Endothelial cell of umbilical vein (primary cell): ENCODE data around the gene PTPRK. TPM values are rescaled to one million over a fixed set of nuclear protein-coding genes. Genes with fewer than 3 reads are reported as not detected.

Source experiments
- BruUV-seq: library from RNA; stranded (reverse); fragments of 400-500 nt; replicated peaks from 2 replicates; lab custom pipeline; 2021; lab: Mats Ljungman, UMichigan
- CTCF ChIA-PET: fragments of 300-600, 350-600 bp; sonication (Branson Sonifier 250); formaldehyde crosslinking; loops from one replicate; lab custom pipeline; 2021; ENCODE audit warnings: antibody characterized with exemption, inconsistent platforms; lab: Charles Lee
- POLR2A ChIA-PET: fragments of 300-600, 350-600 bp; sonication (Branson Sonifier 250); formaldehyde crosslinking; loops from one replicate; lab custom pipeline; 2021; ENCODE audit warnings: antibody characterized with exemption, inconsistent platforms; lab: Charles Lee
- DNase-seq: peaks from one replicate; pipeline ENCODE4 v3.0.0-alpha.2; 2011; ENCODE audit warnings: low read depth, low spot score
- FAIRE-seq: peaks from 2 replicates; lab custom pipeline; 2011; peaks lifted over from hg19 to GRCh38; lab: Jason Lieb, UNC
- H2AFZ ChIP-seq: 2 replicates; pipeline ENCODE4 v1.6.0; 2012; ENCODE audit warnings: low read depth, low read length, control low read depth, inconsistent platforms
- H3K27ac ChIP-seq: 2 replicates; pipeline ENCODE4 v1.5.1; 2011; ENCODE audit warnings: low read depth, mild to moderate bottlenecking, control low read depth, low read length, moderate library complexity; ENCODE audit not compliant: insufficient read depth
- H3K27me3 ChIP-seq, 2 experiments: 2 replicates each; pipeline versions ENCODE4 v1.6.0 to v1.6.1; 2011; ENCODE audit warnings: low read length in 2 of 2, mixed read lengths in 1 of 2; ENCODE audit not compliant: control insufficient read depth in 2 of 2, insufficient read depth in 2 of 2
- H3K36me3 ChIP-seq, 2 experiments: 2 replicates in 1 of 2; 3 replicates in 1 of 2; pipeline ENCODE4 v1.5.1; 2011; ENCODE audit warnings: low read length in 2 of 2, mild to moderate bottlenecking in 1 of 2, moderate library complexity in 1 of 2; ENCODE audit not compliant: control insufficient read depth in 2 of 2, insufficient read depth in 2 of 2; ENCODE audit errors: extremely low read depth in 1 of 2
- H3K4me1 ChIP-seq: 3 replicates; pipeline ENCODE4 v1.5.1; 2011; ENCODE audit warnings: mild to moderate bottlenecking, low read length; ENCODE audit not compliant: control insufficient read depth, insufficient read depth; ENCODE audit errors: extremely low read depth
- H3K4me2 ChIP-seq: 2 replicates; pipeline ENCODE4 v1.6.1; 2011; ENCODE audit warnings: low read length, control low read depth, mixed read lengths; ENCODE audit not compliant: insufficient read depth
- H3K4me3 ChIP-seq, 3 experiments: fragments of 200-600 bp in 1 of 3; sonication (generic), shearing (Covaris generic) in 1 of 3; replicated peaks in 1 of 3; 2 replicates each; pipeline ENCODE4 v1.5.1; 2011 to 2016; ENCODE audit warnings: control low read depth in 3 of 3, low read length in 3 of 3, mild to moderate bottlenecking in 2 of 3, inconsistent platforms in 1 of 3, low read depth in 1 of 3, moderate library complexity in 1 of 3; ENCODE audit not compliant: insufficient read depth in 1 of 3
- H3K79me2 ChIP-seq: 2 replicates; pipeline ENCODE4 v1.6.0; 2012; ENCODE audit warnings: low read length, inconsistent platforms; ENCODE audit not compliant: control insufficient read depth, insufficient read depth
- H3K9ac ChIP-seq: replicated peaks from 2 replicates; pipeline ENCODE3; 2011; ENCODE audit warnings: low read length, control low read depth; ENCODE audit not compliant: insufficient read depth; ENCODE audit errors: extremely low read depth
- H3K9me1 ChIP-seq: replicated peaks from 3 replicates; pipeline ENCODE4 v1.6.0; 2011; ENCODE audit warnings: mild to moderate bottlenecking, low read length; ENCODE audit not compliant: control insufficient read depth, insufficient read depth; ENCODE audit errors: extremely low read depth
- H3K9me3 ChIP-seq: replicated peaks from 2 replicates; pipeline ENCODE4 v1.5.1; 2012; ENCODE audit warnings: low read length, inconsistent platforms; ENCODE audit not compliant: control insufficient read depth, insufficient read depth
- H4K20me1 ChIP-seq: replicated peaks from 2 replicates; pipeline ENCODE3; 2011; ENCODE audit warnings: mild to moderate bottlenecking, low read length; ENCODE audit not compliant: control insufficient read depth, insufficient read depth; ENCODE audit errors: extremely low read depth
- GATA2 ChIP-seq: IDR thresholded peaks from 2 replicates; pipeline ENCODE4 v1.7.0; 2011; ENCODE audit warnings: low read depth, mild to moderate bottlenecking, moderate library complexity, mixed read lengths, low read length; ENCODE audit not compliant: insufficient read length, insufficient read depth
- JUN ChIP-seq: IDR thresholded peaks from 2 replicates; pipeline ENCODE4 v1.6.1; 2011; ENCODE audit warnings: borderline replicate concordance, low read depth; ENCODE audit not compliant: insufficient read length, insufficient read depth
- MYC ChIP-seq: IDR thresholded peaks from one replicate; pipeline ENCODE4 v1.6.1; 2011; ENCODE audit warnings: mild to moderate bottlenecking, low read depth, low read length
- POLR2A ChIP-seq: IDR thresholded peaks from 2 replicates; pipeline ENCODE4 v1.6.1; 2012; ENCODE audit warnings: low read depth, mild to moderate bottlenecking, control low read depth, low read length
- POLR2AphosphoS5 ChIP-seq: IDR thresholded peaks from 2 replicates; pipeline ENCODE4 v1.6.1; 2012; ENCODE audit warnings: low read depth, mild to moderate bottlenecking, control low read depth, low read length, moderate library complexity; ENCODE audit not compliant: insufficient read depth
- dilution Hi-C: fragments of 300-500 bp; cut with MboI; formaldehyde crosslinking; loops from one replicate; pipeline ENCODE4 v1.15.0; 2019; ENCODE audit warnings: low sequenced_read_pairs; ENCODE audit not compliant: extremely low pct_ligation_motif_present
- intact Hi-C: fragments of 100-400 bp; cut with micrococcal nuclease; formaldehyde crosslinking; loops from one replicate; pipeline ENCODE4 v1.10.0; 2022
- polyA plus RNA-seq, 4 experiments: library from polyadenylated mRNA; depleted of rRNA in 3 of 4; stranded (reverse) in 3 of 4; unstranded in 1 of 4; fragments of >200 nt; gene quantifications; 2 replicates each; pipeline versions ENCODE4 v1.2.1 to v1.2.3, GENCODE V29; 2011 to 2012; ENCODE audit warnings: missing spikeins in 1 of 4
- total RNA-seq: library from RNA; stranded (reverse); gene quantifications from 2 replicates; pipeline ENCODE4 v1.2.3, GENCODE V29; 2021
- TF ChIP-seq, protein P1 (sequence below): IDR thresholded peaks from 2 replicates; pipeline ENCODE4 v1.6.1; 2011; ENCODE audit not compliant: insufficient read depth, insufficient read length
- TF ChIP-seq, protein P2 (sequence below), 2 donors: IDR thresholded peaks; 1 replicate in 1 of 2; 2 replicates in 1 of 2; pipeline ENCODE4 v1.5.1; 2011; ENCODE audit warnings: low read length in 2 of 2, mild to moderate bottlenecking in 2 of 2, moderate library complexity in 2 of 2, control low read depth in 1 of 2, inconsistent platforms in 1 of 2, low read depth in 1 of 2; ENCODE audit not compliant: insufficient read depth in 1 of 2; ENCODE audit errors: extremely low read depth in 1 of 2

The PTPRK gene
- total and polyA plus RNA-seq, 2 donors (not counting 3 experiments of a cell fraction or from before 2014, with no cell fraction given), result 15.2 to 74.0 TPM

DNA sequence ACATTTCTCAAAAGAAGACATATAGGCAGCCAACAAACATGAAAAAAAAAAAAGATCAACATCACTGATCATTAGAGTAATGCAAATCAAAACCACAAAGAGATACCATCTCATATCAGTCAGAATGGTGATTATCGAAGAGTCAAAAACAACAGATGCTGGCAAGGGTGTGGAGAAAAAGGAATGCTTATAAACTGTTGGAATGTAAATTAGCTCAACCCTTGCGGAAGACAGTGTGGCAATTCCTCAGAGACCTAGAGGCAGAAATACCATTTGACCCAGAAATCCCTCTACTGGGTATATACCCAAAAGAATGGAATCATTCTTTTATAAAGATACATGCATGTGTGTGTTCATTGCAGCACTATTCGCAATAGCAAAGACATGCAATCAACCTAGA is 315.8 kb downstream of the PTPRK start:
- peaks cover 26% of the 10 kb centered on the region for H3K4me1 ChIP-seq
- intact Hi-C loops, result loop anchor here (5.0 kb wide), 1 partner anchor 313 kb away; no protein-coding TSS in a partner anchor

DNA sequence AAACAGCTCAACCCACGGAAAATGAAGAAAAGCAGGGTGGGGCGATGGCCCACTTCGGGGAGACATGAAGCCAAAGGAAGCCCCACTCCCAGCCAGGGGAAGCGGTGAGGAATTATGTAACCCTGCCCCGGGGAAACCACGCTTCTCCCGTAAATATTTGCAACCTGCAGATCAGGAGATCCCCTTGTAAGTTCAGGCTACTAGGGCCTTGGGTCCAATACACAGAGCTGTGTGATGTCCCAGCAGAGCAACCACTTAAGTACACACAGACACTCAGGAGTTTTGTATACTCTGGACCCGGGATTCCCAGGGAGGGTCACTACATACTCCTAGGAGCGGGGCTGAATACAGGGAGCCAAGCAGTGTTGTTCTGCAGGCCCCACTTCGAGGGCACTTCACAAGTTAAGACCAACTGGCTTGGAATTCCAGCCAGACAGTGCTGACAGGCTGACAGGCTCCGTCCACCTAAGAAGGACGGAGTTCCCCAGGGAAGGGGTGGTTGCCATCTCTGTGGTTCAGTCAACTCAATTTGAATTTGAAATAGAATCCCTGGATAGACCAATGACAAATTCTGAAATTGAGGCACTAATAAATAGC is 318.1 kb downstream of the PTPRK start:
- TF ChIP-seq JUN (no peak), GATA2 (no peak), POLR2A (no peak), MYC (no peak)
- TF ChIP-seq, protein P1, sequence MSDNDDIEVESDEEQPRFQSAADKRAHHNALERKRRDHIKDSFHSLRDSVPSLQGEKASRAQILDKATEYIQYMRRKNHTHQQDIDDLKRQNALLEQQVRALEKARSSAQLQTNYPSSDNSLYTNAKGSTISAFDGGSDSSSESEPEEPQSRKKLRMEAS, result no peak
- TF ChIP-seq, protein P2, sequence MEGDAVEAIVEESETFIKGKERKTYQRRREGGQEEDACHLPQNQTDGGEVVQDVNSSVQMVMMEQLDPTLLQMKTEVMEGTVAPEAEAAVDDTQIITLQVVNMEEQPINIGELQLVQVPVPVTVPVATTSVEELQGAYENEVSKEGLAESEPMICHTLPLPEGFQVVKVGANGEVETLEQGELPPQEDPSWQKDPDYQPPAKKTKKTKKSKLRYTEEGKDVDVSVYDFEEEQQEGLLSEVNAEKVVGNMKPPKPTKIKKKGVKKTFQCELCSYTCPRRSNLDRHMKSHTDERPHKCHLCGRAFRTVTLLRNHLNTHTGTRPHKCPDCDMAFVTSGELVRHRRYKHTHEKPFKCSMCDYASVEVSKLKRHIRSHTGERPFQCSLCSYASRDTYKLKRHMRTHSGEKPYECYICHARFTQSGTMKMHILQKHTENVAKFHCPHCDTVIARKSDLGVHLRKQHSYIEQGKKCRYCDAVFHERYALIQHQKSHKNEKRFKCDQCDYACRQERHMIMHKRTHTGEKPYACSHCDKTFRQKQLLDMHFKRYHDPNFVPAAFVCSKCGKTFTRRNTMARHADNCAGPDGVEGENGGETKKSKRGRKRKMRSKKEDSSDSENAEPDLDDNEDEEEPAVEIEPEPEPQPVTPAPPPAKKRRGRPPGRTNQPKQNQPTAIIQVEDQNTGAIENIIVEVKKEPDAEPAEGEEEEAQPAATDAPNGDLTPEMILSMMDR (IDR thresholded peaks at IDR 0.05; ENCODE audit: extremely low read depth in 1 of 2, insufficient read depth in 1 of 2, low read depth in 1 of 2, low read length in 2 of 2), result no peak
- no peak overlapping the region for H3K4me2 ChIP-seq
- no peak overlapping the region for H3K27ac ChIP-seq
- peaks cover 4% of the 10 kb centered on the region for H3K4me1 ChIP-seq
- no peak overlapping the region for H3K4me3 ChIP-seq
- BruUV-seq, result no TSS peak
- FAIRE-seq (no peak), DNase-seq (no peak)
- intact Hi-C loops (no loop called here), dilution Hi-C loops (no loop called here)
- ChIA-PET CTCF (no interaction called here), POLR2A (no interaction called here)
- no peak overlapping the region for H3K9ac ChIP-seq
- H4K20me1 ChIP-seq, result no peaks in the 10 kb centered on the region
- no peaks in the 10 kb centered on the region for H3K9me3 ChIP-seq
- no peak overlapping the region for H2AFZ ChIP-seq
- no peaks in the 10 kb centered on the region for H3K27me3 ChIP-seq
- no peaks in the 10 kb centered on the region for H3K9me1 ChIP-seq
- H3K79me2 ChIP-seq, result peaks cover 14% of the 10 kb centered on the region
- H3K36me3 ChIP-seq, result no peaks in the 10 kb centered on the region

More for the DNA sequence above, 315.8 kb downstream of the PTPRK start:
- Histone ChIP-seq H2AFZ (no peak overlapping the region), H3K27ac (no peak overlapping the region), H3K9me1 (no peaks in the 10 kb centered on the region), H3K36me3 (no peaks in the 10 kb centered on the region), H3K9ac (no peak overlapping the region), H3K9me3 (no peaks in the 10 kb centered on the region), H3K79me2 (peaks cover 18% of the 10 kb centered on the region), H4K20me1 (no peaks in the 10 kb centered on the region), H3K27me3 (no peaks in the 10 kb centered on the region), H3K4me3 (no peak overlapping the region), H3K4me2 (no peak overlapping the region)
- ChIA-PET POLR2A (no interaction called here), CTCF (no interaction called here)
- FAIRE-seq, result no peak
- no TSS peak for BruUV-seq
- TF ChIP-seq POLR2AphosphoS5, result no peak
- no peak for TF ChIP-seq MYC
- TF ChIP-seq GATA2, result no peak
- TF ChIP-seq, protein P2 (IDR thresholded peaks at IDR 0.05; ENCODE audit: extremely low read depth in 1 of 2, insufficient read depth in 1 of 2, low read depth in 1 of 2, low read length in 2 of 2), result no peak
- TF ChIP-seq POLR2A, result no peak
- no peak for DNase-seq
- dilution Hi-C loops, result no loop called here
